Progenitor cell of endocrine pancreas (in vitro differentiated cells): ENCODE results near the gene TRIM41. TPM values are rescaled to one million over a fixed set of nuclear protein-coding genes. Genes with fewer than 3 reads are reported as not detected.

Experiments
- DNase-seq: peaks from one replicate; pipeline ENCODE4 v3.0.0; 2021; ENCODE audit warnings: low spot score; ENCODE audit not compliant: unreplicated experiment
- H3K27ac Mint-ChIP-seq: 2 replicates; pipeline ENCODE4 v1.8.0; 2021; ENCODE audit warnings: mild to moderate bottlenecking, moderate library complexity, mixed read lengths
- H3K27me3 Mint-ChIP-seq: 2 replicates; pipeline ENCODE4 v1.8.0; 2021; ENCODE audit warnings: mixed read lengths
- H3K36me3 Mint-ChIP-seq: 2 replicates; pipeline ENCODE4 v1.8.0; 2022; ENCODE audit warnings: mixed read lengths; ENCODE audit not compliant: insufficient read depth
- H3K4me1 Mint-ChIP-seq: 2 replicates; pipeline ENCODE4 v1.8.0; 2021; ENCODE audit warnings: low read depth, mixed read lengths
- H3K4me3 Mint-ChIP-seq: 2 replicates; pipeline ENCODE4 v1.8.0; 2021; ENCODE audit warnings: low read depth, mild to moderate bottlenecking, moderate library complexity, mixed read lengths
- H3K9me3 Mint-ChIP-seq: 2 replicates; pipeline ENCODE4 v1.8.0; 2021; ENCODE audit warnings: low read depth, mixed read lengths
- CTCF ChIP-seq: fragments of 200-600 bp; sonication (generic); IDR thresholded peaks from one replicate; pipeline ENCODE4 v1.5.0; 2021; ENCODE audit warnings: antibody characterized with exemption, mild to moderate bottlenecking; ENCODE audit not compliant: unreplicated experiment
- total RNA-seq: library from RNA; stranded (reverse); gene quantifications from 2 replicates; pipeline ENCODE4 v1.2.1, GENCODE V29; 2021

The TRIM41 gene
- total RNA-seq, 1 donor from 2014 or later = 37.6 TPM

DNA sequence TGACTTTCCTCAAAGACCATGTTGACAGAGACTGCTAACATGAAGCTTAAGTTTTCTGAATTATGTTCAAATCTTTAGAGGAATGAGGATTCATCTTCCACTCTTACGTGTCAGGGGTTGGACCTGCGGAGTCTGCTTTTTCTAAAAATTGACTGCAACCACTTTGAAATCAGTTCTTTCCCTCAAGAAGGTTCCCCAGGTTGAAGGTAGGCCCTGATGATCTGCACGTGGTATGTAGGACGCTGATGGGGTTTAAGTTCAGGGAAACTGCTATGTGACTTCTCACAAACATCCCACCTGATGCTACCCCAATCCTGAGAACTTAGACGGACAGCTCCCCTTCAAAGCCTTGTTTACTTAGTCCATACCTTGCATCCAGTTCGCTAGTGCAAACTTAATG is 13.4 kb downstream of the TRIM41 start:
- H3K4me3 Mint-ChIP-seq = no peak overlapping the region
- H3K36me3 Mint-ChIP-seq = peaks cover 22% of the 10 kb centered on the region
- H3K27me3 Mint-ChIP-seq = no peaks in the 10 kb centered on the region
- H3K27ac Mint-ChIP-seq = peak overlapping the region; percentile 33
- peaks cover 3% of the 10 kb centered on the region for H3K4me1 Mint-ChIP-seq
- no peak for TF ChIP-seq CTCF
- H3K9me3 Mint-ChIP-seq = no peaks in the 10 kb centered on the region
- DNase-seq = no peak

GRCh38 chr5:181236954-181237641 is 14.0 kb downstream of the TRIM41 start:
- H3K27me3 Mint-ChIP-seq = no peaks in the 10 kb centered on the region
- no peak overlapping the region for H3K4me3 Mint-ChIP-seq
- DNase-seq = no peak
- peaks cover 28% of the 10 kb centered on the region for H3K36me3 Mint-ChIP-seq
- TF ChIP-seq CTCF = no peak
- no peak overlapping the region for H3K27ac Mint-ChIP-seq
- peaks cover 10% of the 10 kb centered on the region for H3K4me1 Mint-ChIP-seq
- no peaks in the 10 kb centered on the region for H3K9me3 Mint-ChIP-seq

DNA sequence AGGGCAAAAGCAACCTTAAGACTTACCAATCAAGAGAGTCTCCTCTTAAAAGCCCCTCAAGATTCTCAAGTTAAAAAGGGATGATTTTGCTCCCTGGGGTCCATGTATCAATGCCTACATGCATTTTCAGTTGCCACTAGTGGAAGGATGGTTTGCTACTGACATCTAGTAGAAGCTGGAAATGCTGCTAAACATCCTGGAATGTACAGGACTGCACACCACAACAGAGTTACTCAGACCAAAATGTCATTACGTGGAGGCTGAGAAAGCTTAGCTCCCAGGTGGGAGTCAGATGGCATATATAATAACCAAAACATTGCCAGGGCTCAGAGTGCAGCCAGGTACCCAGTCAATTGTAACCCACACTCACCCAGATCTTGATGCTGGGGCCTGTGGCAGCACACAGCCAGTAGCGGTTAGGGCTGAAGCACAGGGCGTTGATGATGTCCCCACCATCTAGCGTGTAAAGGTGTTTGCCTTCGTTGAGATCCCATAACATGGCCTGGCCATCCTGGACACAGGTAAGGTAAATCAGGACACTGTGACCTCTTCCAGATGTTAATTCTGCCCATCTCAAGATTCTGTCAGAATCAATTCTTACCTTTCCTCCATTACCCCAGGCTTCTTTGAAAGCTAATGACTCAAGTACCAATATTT is 14.8 kb downstream of the TRIM41 start:
- Mint-ChIP-seq H3K36me3 (peaks cover 34% of the 10 kb centered on the region), H3K9me3 (no peaks in the 10 kb centered on the region), H3K4me1 (peaks cover 17% of the 10 kb centered on the region), H3K27me3 (no peaks in the 10 kb centered on the region), H3K27ac (peak overlapping the region; percentile 69), H3K4me3 (no peak overlapping the region)
- TF ChIP-seq CTCF = no peak
- DNase-seq = no peak

- TF ChIP-seq CTCF = no peak
- no peak overlapping the region for H3K27ac Mint-ChIP-seq
Observed at GRCh38 chr5:181239062-181239663, 16.1 kb downstream of the TRIM41 start.

GRCh38 chr5:181241393-181241975 is 18.4 kb downstream of the TRIM41 start:
- H3K27me3 Mint-ChIP-seq = no peaks in the 10 kb centered on the region
- no peaks in the 10 kb centered on the region for H3K9me3 Mint-ChIP-seq
- TF ChIP-seq CTCF = no peak
- no peak for DNase-seq
- peaks cover 36% of the 10 kb centered on the region for H3K36me3 Mint-ChIP-seq
- peak overlapping the region; percentile 100 for H3K4me3 Mint-ChIP-seq
- H3K27ac Mint-ChIP-seq = peak overlapping the region; percentile 100
- H3K4me1 Mint-ChIP-seq = peaks cover 30% of the 10 kb centered on the region

More at GRCh38 chr5:181239062-181239663, 16.1 kb downstream of the TRIM41 start:
- H3K4me3 Mint-ChIP-seq = peak overlapping the region; percentile 11
- peaks cover 37% of the 10 kb centered on the region for H3K36me3 Mint-ChIP-seq
- no peak for DNase-seq
- H3K27me3 Mint-ChIP-seq = no peaks in the 10 kb centered on the region
- no peaks in the 10 kb centered on the region for H3K9me3 Mint-ChIP-seq
- H3K4me1 Mint-ChIP-seq = peaks cover 20% of the 10 kb centered on the region
